ENCODE results near the gene LGR6.
"Not testable (repeated sequence)": the region's sequence is repeated elsewhere in the genome, so short reads cannot be mapped to it uniquely, and the experiment has no call there.

LGR6 gene

GRCh38 chr1:202193614-202194327, at the start of gene LGR6:
Gene LGR6, plus strand, starts transcription at chr1:202193799. Its CDS starts 191 bp downstream, at chr1:202193990.
- no peak for DNase-seq (ENCODE audit: low read depth)

GRCh38 chr1:202144402-202145067, 49.1 kb upstream of the LGR6 start, which contains the start of gene ARL8A:
Gene ARL8A, minus strand, starts transcription at chr1:202144737. Its CDS starts 165 bp downstream, at chr1:202144572.
- no peak for DNase-seq (ENCODE audit: low read depth)

GRCh38 chr1:202145068-202145743, 48.4 kb upstream of the LGR6 start:
- no peak for DNase-seq (ENCODE audit: low read depth)

- DNase-seq (ENCODE audit: low read depth) = not testable (repeated sequence)
These were observed 47.9 kb upstream of the LGR6 start for GRCh38 chr1:202145744-202146140.

GRCh38 chr1:202146279-202146678, 47.3 kb upstream of the LGR6 start:
- no peak for DNase-seq (ENCODE audit: low read depth)

- DNase-seq (ENCODE audit: low read depth) = no peak
These were observed 46.6 kb upstream of the LGR6 start for GRCh38 chr1:202146993-202147392.

- no peak for DNase-seq (ENCODE audit: low read depth)
These were observed 45.2 kb upstream of the LGR6 start for GRCh38 chr1:202148391-202148790.

- DNase-seq (ENCODE audit: low read depth) = no peak
These were observed 44.0 kb upstream of the LGR6 start for GRCh38 chr1:202149566-202149965.

- no peak for DNase-seq (ENCODE audit: low read depth)
These were observed 43.4 kb upstream of the LGR6 start for GRCh38 chr1:202150187-202150586.

GRCh38 chr1:202150602-202151001, 43.0 kb upstream of the LGR6 start:
- DNase-seq (ENCODE audit: low read depth) = no peak

- no peak for DNase-seq (ENCODE audit: low read depth)
These were observed 42.6 kb upstream of the LGR6 start for GRCh38 chr1:202151045-202151444.

GRCh38 chr1:202152399-202152798, 41.2 kb upstream of the LGR6 start:
- DNase-seq (ENCODE audit: low read depth) = no peak

GRCh38 chr1:202153284-202153683, 40.3 kb upstream of the LGR6 start:
- DNase-seq (ENCODE audit: low read depth) = no peak

GRCh38 chr1:202154148-202154765, 39.3 kb upstream of the LGR6 start:
- no peak for DNase-seq (ENCODE audit: low read depth)

GRCh38 chr1:202154766-202155477, 38.7 kb upstream of the LGR6 start:
- DNase-seq (ENCODE audit: low read depth) = no peak

- DNase-seq (ENCODE audit: low read depth) = no peak
These were observed 38.0 kb upstream of the LGR6 start for GRCh38 chr1:202155478-202156021.

- no peak for DNase-seq (ENCODE audit: low read depth)
These were observed 37.0 kb upstream of the LGR6 start for GRCh38 chr1:202156590-202156989.

GRCh38 chr1:202157945-202158344, 35.7 kb upstream of the LGR6 start:
- no peak for DNase-seq (ENCODE audit: low read depth)

- no peak for DNase-seq (ENCODE audit: low read depth)
These were observed 34.6 kb upstream of the LGR6 start for GRCh38 chr1:202158810-202159533.

GRCh38 chr1:202159534-202160371, 33.8 kb upstream of the LGR6 start:
- DNase-seq (ENCODE audit: low read depth) = no peak
